Esophagus squamous epithelium (tissue), 5 donors: ENCODE data around the gene MAN1C1. TPM values are rescaled to one million over a fixed set of nuclear protein-coding genes. Genes with fewer than 3 reads are reported as not detected.

Experiments
- DNase-seq: peaks from one replicate; lab custom pipeline; 2025; lab: John Stamatoyannopoulos, UW
- H3K27ac ChIP-seq, 4 donors: fragments of 200-600 bp; sonication (generic); one replicate each; pipeline ENCODE4 v1.5.1; 2016 to 2019; ENCODE audit warnings: mild to moderate bottlenecking in 1 of 4
- H3K27me3 ChIP-seq, 4 donors: fragments of 200-600 bp; sonication (generic); 1 replicate in 3 of 4; 2 replicates in 1 of 4; pipeline versions ENCODE4 v1.5.1 to v1.6.0; 2017 to 2021; ENCODE audit warnings: antibody characterized with exemption in 1 of 4
- H3K36me3 ChIP-seq, 3 donors: fragments of 200-600 bp; sonication (generic); one replicate each; pipeline ENCODE4 v1.5.1; 2016 to 2019
- H3K4me1 ChIP-seq, 3 donors: fragments of 200-600 bp; sonication (generic); one replicate each; pipeline ENCODE4 v1.5.1; 2017 to 2019
- H3K4me3 ChIP-seq, 4 donors: fragments of 200-600 bp; sonication (generic); 1 replicate in 3 of 4; 2 replicates in 1 of 4; pipeline ENCODE4 v1.5.1; 2016 to 2019; ENCODE audit warnings: mild to moderate bottlenecking in 2 of 4, moderate library complexity in 1 of 4
- H3K9me3 ChIP-seq, 3 donors: fragments of 200-600 bp; sonication (generic); one replicate each; pipeline ENCODE4 v1.5.1; 2016 to 2019
- POLR2A ChIP-seq, 4 donors: fragments of 450-650 bp; IDR thresholded peaks; one replicate each; pipeline ENCODE4 v1.6.1; 2017; ENCODE audit warnings: antibody characterized with exemption in 4 of 4, mild to moderate bottlenecking in 4 of 4, moderate library complexity in 3 of 4
- WGBS, 2 donors: methylation state at CpG; one replicate each; pipeline ENCODE4 v1.1.5; 2018; 5-methylcytosine and 5-hydroxymethylcytosine counted together
- intact Hi-C: fragments of 100-400 bp; cut with DNase I; formaldehyde crosslinking; loops from one replicate; pipeline ENCODE4 v1.15.0; 2022
- total RNA-seq, 4 donors: library from RNA; depleted of rRNA; stranded (reverse); fragments of >200 nt; gene quantifications; one replicate each; pipeline ENCODE4 v1.1.0, GENCODE V29; 2016
- TF ChIP-seq, protein P1 (sequence below), 6 experiments: fragments of 450-650 bp in 4 of 6; fragments of 200-600 bp in 2 of 6; sonication (generic) in 2 of 6; IDR thresholded peaks; one replicate each; pipeline ENCODE4 v1.5.1; 2016 to 2019; ENCODE audit warnings: antibody characterized with exemption in 6 of 6, mild to moderate bottlenecking in 4 of 6, moderate library complexity in 4 of 6
- donor health status: DM: yes; HTN: yes; CAD: no.

MAN1C1 gene
- total RNA-seq, 4 donors from 2014 or later: 0.91 to 7.4 (median 3.8) TPM

DNA sequence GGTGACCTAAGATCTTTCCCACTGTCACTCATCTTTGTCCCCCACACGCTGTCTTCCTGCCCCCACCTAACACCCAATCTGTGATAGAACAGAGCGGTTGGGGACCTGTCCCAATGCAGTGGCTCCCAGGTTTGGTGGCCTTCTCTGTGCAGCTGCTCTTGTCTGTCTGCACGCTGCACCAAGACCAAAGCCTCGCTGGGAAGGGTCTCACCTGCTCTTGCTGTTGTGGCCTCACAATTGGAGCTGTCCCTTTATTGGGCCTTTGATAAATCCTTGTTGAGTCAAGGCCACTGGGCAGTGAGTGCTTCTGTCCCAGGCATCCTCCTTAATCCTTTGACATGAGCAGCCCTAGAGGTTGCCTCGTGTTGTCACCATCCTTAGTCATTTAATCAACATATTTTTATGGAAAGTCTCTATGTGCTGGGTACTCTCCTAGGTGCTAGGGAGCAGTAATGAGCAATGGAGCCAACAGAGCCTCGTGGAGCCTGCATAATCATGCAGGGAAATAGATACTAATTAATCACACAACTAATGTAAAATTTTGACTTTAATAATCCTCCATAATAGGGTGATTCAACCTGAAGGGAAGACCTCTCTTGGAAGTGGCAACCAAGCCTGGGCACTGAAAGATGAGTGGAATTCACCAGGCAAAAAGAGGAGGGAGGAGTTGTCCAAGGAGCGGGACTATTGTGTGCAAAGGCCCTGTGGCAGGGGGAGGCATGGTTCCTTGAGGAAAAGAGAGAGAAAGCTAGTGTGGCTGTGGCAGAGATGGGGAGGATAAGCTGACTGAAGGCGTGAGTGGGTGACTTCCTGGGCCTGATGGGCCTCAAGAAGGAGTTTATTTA lies 57.6 kb downstream of the MAN1C1 start:
- Histone ChIP-seq H3K27me3 (no peaks in the 10 kb centered on the region), H3K4me1 (peaks cover 0 to 22% (median 13%) of the 10 kb centered on the region in 3 donors), H3K27ac (no peak overlapping the region), H3K36me3 (no peaks in the 10 kb centered on the region), H3K9me3 (no peaks in the 10 kb centered on the region), H3K4me3 (no peak overlapping the region)
- intact Hi-C loops: no loop called here
- no peak for TF ChIP-seq POLR2A (IDR thresholded peaks at IDR 0.05)
- TF ChIP-seq, protein P1, sequence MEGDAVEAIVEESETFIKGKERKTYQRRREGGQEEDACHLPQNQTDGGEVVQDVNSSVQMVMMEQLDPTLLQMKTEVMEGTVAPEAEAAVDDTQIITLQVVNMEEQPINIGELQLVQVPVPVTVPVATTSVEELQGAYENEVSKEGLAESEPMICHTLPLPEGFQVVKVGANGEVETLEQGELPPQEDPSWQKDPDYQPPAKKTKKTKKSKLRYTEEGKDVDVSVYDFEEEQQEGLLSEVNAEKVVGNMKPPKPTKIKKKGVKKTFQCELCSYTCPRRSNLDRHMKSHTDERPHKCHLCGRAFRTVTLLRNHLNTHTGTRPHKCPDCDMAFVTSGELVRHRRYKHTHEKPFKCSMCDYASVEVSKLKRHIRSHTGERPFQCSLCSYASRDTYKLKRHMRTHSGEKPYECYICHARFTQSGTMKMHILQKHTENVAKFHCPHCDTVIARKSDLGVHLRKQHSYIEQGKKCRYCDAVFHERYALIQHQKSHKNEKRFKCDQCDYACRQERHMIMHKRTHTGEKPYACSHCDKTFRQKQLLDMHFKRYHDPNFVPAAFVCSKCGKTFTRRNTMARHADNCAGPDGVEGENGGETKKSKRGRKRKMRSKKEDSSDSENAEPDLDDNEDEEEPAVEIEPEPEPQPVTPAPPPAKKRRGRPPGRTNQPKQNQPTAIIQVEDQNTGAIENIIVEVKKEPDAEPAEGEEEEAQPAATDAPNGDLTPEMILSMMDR (IDR thresholded peaks at IDR 0.05): no peak
- no peak for DNase-seq
- 77 to 88% methylated on average over 7 to 8 of the region's 8 CpGs for WGBS, 2 donors

DNA sequence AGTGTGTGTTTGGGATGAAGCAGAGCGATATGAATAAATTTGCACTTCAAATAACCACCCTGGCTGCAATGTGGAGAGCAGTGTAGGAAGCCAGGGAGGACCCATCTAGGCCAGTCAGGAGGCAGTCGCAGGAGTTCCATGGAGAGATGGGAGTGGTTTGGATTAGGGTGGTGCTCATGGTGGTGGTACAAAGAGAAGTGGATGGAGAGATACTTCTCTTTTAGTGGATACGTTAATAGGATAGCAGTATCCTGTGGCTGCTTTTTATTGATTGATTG lies 58.2 kb downstream of the MAN1C1 start:
- TF ChIP-seq POLR2A (IDR thresholded peaks at IDR 0.05): no peak
- TF ChIP-seq, protein P1 (IDR thresholded peaks at IDR 0.05): no peak
- Histone ChIP-seq H3K27ac (no peak overlapping the region), H3K4me3 (no peak overlapping the region), H3K27me3 (no peaks in the 10 kb centered on the region), H3K9me3 (no peaks in the 10 kb centered on the region), H3K36me3 (no peaks in the 10 kb centered on the region), H3K4me1 (peaks cover 0 to 22% (median 9%) of the 10 kb centered on the region in 3 donors)
- intact Hi-C loops: no loop called here
- DNase-seq: no peak
- WGBS, 2 donors: 95 to 96% methylated on average over 3 of the region's 3 CpGs

DNA sequence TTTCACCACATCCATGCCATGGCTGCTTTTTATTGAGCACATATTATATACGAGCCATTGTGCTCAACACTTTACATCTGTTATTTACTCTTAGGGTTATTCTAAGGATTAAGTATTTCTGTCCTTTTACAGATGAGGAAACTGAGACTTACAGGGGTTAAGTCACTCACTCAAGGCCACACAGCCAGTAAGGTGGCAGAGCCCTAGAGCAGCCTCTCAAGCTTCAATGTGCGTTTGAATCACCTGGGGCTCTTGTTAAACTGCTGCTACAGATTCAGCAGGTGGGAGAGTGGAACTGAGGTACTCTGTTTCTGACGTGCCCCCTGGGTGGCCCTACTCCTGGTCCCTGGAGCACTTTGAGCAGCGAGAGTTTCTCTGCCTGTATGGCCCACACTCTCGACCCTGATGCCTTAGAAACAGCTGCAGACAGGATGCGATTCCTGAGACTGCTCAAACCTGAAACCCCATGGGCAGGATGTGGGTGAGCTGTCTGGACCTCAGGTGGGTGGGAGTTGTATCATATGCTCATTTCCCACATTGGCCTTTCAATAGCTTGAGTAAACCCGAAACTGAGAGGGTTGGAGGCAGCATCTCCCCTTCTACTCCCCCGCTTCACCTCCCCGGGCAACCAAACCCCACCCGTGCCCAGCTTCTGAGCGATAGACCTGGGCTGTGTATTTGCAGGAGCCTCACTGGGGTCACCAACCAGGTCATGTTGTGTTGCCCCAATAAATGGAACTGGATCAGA lies 59.3 kb downstream of the MAN1C1 start:
- H3K27ac ChIP-seq: no peak overlapping the region
- TF ChIP-seq, protein P1 (IDR thresholded peaks at IDR 0.05): no peak
- TF ChIP-seq POLR2A (IDR thresholded peaks at IDR 0.05): no peak
- WGBS, 2 donors: 66 to 86% methylated on average over 5 to 8 of the region's 11 CpGs
- H3K36me3 ChIP-seq: no peaks in the 10 kb centered on the region
- intact Hi-C loops: no loop called here
- H3K9me3 ChIP-seq: no peaks in the 10 kb centered on the region
- H3K4me1 ChIP-seq: peaks cover 0 to 22% (median 9%) of the 10 kb centered on the region in 3 donors
- H3K27me3 ChIP-seq: no peaks in the 10 kb centered on the region
- no peak overlapping the region for H3K4me3 ChIP-seq
- DNase-seq: no peak

DNA sequence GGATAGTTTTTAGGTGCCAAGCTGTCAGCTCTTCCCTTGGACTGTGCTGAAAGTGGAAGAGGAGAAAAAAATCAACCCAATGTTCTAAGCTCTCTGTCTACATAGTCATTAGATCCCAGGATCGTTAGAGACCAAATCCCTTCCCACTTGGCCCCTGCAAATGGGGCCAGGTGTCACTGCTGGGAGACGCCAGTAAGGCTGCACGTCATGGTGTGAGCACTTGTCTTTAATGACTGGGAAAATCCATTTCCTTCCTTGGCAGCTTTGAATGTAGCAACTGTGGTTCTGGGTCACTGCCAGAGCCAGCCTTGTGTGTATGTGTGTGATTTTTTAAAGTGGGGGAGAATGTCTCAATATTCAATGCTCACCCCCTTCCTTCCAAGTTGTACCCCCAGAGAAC lies 59.9 kb downstream of the MAN1C1 start:
- H3K4me1 ChIP-seq: peaks cover 0 to 22% (median 9%) of the 10 kb centered on the region in 3 donors
- TF ChIP-seq, protein P1 (IDR thresholded peaks at IDR 0.05): no peak
- TF ChIP-seq POLR2A (IDR thresholded peaks at IDR 0.05): no peak
- 14 to 29% methylated on average over 3 of the region's 3 CpGs for WGBS, 2 donors
- no peaks in the 10 kb centered on the region for H3K9me3 ChIP-seq
- intact Hi-C loops: no loop called here
- DNase-seq: no peak
- no peak overlapping the region for H3K27ac ChIP-seq
- no peaks in the 10 kb centered on the region for H3K36me3 ChIP-seq
- no peak overlapping the region for H3K4me3 ChIP-seq
- H3K27me3 ChIP-seq: no peaks in the 10 kb centered on the region

DNA sequence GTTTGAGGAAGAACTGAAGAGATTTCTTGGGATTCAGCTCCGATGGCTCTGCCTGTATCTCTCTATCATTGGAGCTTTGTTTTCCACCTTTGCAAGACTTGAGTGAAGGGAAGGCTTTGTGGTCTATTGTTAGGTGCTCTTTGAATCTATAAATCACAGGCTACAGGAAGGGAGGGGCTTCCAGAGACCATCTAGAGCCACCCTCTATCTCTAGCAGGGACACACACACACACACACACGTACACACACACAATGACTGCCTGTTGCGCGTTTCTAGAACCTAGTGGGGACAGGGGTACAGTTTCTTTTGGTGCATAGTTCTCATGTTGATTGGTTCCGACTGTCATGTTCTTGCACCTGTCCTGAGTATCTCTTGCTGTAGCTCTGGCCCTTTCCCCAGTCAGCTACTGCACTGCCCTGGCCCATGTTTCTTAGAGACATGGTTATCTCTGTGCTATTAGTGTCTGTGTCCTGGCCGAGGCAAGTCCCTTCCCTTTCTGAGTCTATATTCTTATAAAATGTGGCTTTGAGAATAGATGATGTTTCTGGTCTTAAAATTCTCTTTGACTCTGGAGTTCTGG lies 60.7 kb downstream of the MAN1C1 start:
- 82 to 92% methylated on average over 6 of the region's 6 CpGs for WGBS, 2 donors
- Histone ChIP-seq H3K27ac (no peak overlapping the region), H3K4me1 (peaks cover 0 to 22% (median 9%) of the 10 kb centered on the region in 3 donors), H3K4me3 (no peak overlapping the region), H3K36me3 (no peaks in the 10 kb centered on the region), H3K27me3 (no peaks in the 10 kb centered on the region), H3K9me3 (no peaks in the 10 kb centered on the region)
- no peak for DNase-seq
- intact Hi-C loops: no loop called here
- TF ChIP-seq, protein P1 (IDR thresholded peaks at IDR 0.05): no peak
- TF ChIP-seq POLR2A (IDR thresholded peaks at IDR 0.05): no peak
